ENCODE measurements around the gene ELL2. TPM values are rescaled to one million over a fixed set of nuclear protein-coding genes. Genes with fewer than 3 reads are reported as not detected.

The ELL2 gene
- total RNA-seq, 1 experiment from 2014 or later, result 27.5 TPM

GRCh38 chr5:95942968-95943367 is 18.7 kb downstream of the ELL2 start:
- H3K9me3 ChIP-seq (ENCODE audit: control insufficient read depth, low read depth, low read length), result no peaks in the 10 kb centered on the region
- H4K5ac ChIP-seq (ENCODE audit: insufficient read length, low read depth, low read length), result no peak overlapping the region
- no peaks in the 10 kb centered on the region; the same call in 1 of the 2 replicates for H3K4me1 ChIP-seq (ENCODE audit: insufficient read depth, low read length)
- no peak overlapping the region for H4K91ac ChIP-seq (ENCODE audit: insufficient read length, low read depth, low read length)
- no peak overlapping the region for H3K23ac ChIP-seq (ENCODE audit: insufficient read length, low read depth, low read length)
- H2BK15ac ChIP-seq (ENCODE audit: low read depth, low read length), result no peak overlapping the region
- H3K27me3 ChIP-seq (ENCODE audit: insufficient read depth, low read length), result no peaks in the 10 kb centered on the region
- DNase-seq, result no peak
- no peaks in the 10 kb centered on the region for H3K27me3 Mint-ChIP-seq (ENCODE audit: low read depth)
- no CpG with 5 or more reads among the region's 2 CpGs for WGBS (ENCODE audit: extremely low coverage, insufficient read length, low lambda C conversion rate)
- H3K9ac ChIP-seq (ENCODE audit: extremely low read depth, insufficient read length, low read length), result no peak overlapping the region
- no peaks in the 10 kb centered on the region for H3K36me3 Mint-ChIP-seq (ENCODE audit: insufficient read depth in 1 of 3, low read depth in 3 of 3)
- H3K56ac ChIP-seq (ENCODE audit: insufficient read length, low read depth, low read length), result no peak overlapping the region
- no peak overlapping the region for H2AK5ac ChIP-seq (ENCODE audit: insufficient read length, low read length)
- no peak overlapping the region for H3K4me3 Mint-ChIP-seq
- no peak overlapping the region for H3K18ac ChIP-seq (ENCODE audit: insufficient read length, low read depth, low read length)
- H3K27ac ChIP-seq (ENCODE audit: insufficient read length, low read depth, low read length), result no peak overlapping the region
- H4K20me1 ChIP-seq (ENCODE audit: control insufficient read depth, insufficient read depth, insufficient read length), result no peaks in the 10 kb centered on the region
- H2BK120ac ChIP-seq (ENCODE audit: low read depth, low read length, poor library complexity, severe bottlenecking), result no peak overlapping the region
- H3K23me2 ChIP-seq (ENCODE audit: insufficient read length, low read depth, low read length, poor library complexity, severe bottlenecking), result no peaks in the 10 kb centered on the region
- TF ChIP-seq CTCF (conservative IDR thresholded peaks at IDR 0.05), result no peak
- H3K79me1 ChIP-seq (ENCODE audit: insufficient read depth, low read depth, low read length, poor library complexity, severe bottlenecking), result no peaks in the 10 kb centered on the region
- no peak overlapping the region for H3K4ac ChIP-seq (ENCODE audit: low read depth, low read length)
- H4K8ac ChIP-seq (replicated peaks; ENCODE audit: insufficient read length, low read depth, low read length), result no peak overlapping the region
- H2AFZ ChIP-seq (ENCODE audit: low read length), result no peak overlapping the region
- H3K4me1 Mint-ChIP-seq, result peaks cover 31 to 36% of the 10 kb centered on the region in 2 experiments
- no peak overlapping the region for H2BK20ac ChIP-seq (ENCODE audit: low read depth, low read length, poor library complexity, severe bottlenecking)
- H3K14ac ChIP-seq (ENCODE audit: insufficient read depth, low read length), result no peak overlapping the region
- no peak overlapping the region for H3K27ac Mint-ChIP-seq
- H2BK12ac ChIP-seq (ENCODE audit: insufficient read length, low read depth, low read length), result no peak overlapping the region
- H3T11ph ChIP-seq (ENCODE audit: low read length), result no peak overlapping the region
- H3K79me2 ChIP-seq (ENCODE audit: insufficient read depth, low read length), result no peaks in the 10 kb centered on the region
- no peak overlapping the region for H3K4me2 ChIP-seq (ENCODE audit: insufficient read depth, insufficient read length, low read length)
- H2BK5ac ChIP-seq (ENCODE audit: insufficient read length, low read length), result no peak overlapping the region
- no peaks in the 10 kb centered on the region for H3K9me3 Mint-ChIP-seq
